ENCODE measurements around the gene PLEKHA4. TPM values are rescaled to one million over a fixed set of nuclear protein-coding genes. Genes with fewer than 3 reads are reported as not detected.
"Not testable (repeated sequence)": the region's sequence is repeated elsewhere in the genome, so short reads cannot be mapped to it uniquely, and the experiment has no call there.

The PLEKHA4 gene, protein sequence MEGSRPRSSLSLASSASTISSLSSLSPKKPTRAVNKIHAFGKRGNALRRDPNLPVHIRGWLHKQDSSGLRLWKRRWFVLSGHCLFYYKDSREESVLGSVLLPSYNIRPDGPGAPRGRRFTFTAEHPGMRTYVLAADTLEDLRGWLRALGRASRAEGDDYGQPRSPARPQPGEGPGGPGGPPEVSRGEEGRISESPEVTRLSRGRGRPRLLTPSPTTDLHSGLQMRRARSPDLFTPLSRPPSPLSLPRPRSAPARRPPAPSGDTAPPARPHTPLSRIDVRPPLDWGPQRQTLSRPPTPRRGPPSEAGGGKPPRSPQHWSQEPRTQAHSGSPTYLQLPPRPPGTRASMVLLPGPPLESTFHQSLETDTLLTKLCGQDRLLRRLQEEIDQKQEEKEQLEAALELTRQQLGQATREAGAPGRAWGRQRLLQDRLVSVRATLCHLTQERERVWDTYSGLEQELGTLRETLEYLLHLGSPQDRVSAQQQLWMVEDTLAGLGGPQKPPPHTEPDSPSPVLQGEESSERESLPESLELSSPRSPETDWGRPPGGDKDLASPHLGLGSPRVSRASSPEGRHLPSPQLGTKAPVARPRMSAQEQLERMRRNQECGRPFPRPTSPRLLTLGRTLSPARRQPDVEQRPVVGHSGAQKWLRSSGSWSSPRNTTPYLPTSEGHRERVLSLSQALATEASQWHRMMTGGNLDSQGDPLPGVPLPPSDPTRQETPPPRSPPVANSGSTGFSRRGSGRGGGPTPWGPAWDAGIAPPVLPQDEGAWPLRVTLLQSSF
- total RNA-seq, result 6.8 and 14.4 TPM in 2 replicates

DNA sequence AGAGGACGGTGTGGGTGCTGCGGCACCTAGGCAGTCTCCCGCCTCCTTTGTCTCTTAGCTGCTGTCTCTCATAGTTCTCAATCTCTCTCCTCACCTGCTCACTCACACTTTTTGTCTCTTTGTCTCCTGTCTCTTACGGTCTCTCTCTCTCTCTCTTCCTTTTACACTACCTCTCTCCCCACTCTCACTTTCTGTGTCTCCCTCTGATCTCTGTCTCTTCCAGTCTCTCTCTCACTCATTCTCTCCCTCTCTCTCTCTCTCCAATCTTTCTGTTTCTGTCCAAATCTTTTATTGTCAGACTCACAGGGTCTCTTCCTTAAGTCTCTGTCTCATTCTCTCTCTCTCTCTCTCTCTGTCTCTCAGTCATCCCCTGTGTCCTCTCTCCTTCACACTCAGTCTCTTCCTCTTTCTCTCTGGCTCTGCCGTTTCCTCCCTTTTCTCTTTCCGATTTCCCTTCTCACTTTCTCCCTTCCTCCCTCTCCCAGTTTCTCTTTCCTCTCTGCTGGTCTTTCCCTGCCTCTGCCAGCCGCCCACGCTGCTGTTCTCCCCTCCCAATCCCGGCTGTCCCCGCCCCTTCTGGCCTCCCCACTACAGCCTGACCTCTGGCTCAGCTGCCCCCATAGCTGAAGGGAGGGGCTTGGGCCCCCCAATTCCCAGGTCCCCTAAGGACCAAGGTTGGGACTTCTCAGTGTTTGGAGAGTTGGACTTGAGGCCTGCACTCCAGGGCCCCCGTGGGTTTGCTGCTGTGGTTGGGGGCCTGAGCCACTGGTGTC is at the start of gene PLEKHA4:
PLEKHA4 (minus strand) TSS at position 504 of the 773 bp plus-strand sequence. CDS start 997 bp downstream, outside the sequence.
- DNase-seq (ENCODE audit: low read depth), result peak; percentile 39

GRCh38 chr19:48918071-48918470 is 49.7 kb upstream of the PLEKHA4 start:
- no peak for DNase-seq (ENCODE audit: low read depth)

DNA sequence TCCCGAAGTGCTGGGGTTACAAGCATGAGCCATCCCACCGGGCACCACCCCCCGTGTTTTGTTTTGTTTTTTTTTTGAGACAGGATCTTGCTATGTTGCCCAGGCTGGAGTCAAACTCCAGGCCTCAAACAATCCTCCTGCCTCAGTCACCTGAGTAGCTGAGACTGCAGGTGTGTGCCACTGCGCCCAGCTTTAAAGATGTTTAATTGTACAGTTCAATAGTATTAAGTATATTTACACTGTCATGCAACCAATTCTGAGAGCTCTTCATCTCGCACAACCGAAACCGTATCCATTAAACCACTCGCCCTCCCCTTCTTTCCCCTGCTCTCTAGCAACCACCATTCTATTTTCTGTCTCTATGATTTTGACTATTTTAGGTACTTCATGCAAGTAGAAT is 47.3 kb upstream of the PLEKHA4 start:
- no peak for DNase-seq (ENCODE audit: low read depth)

- DNase-seq (ENCODE audit: low read depth), result no peak
Observed at GRCh38 chr19:48914181-48914580, 45.8 kb upstream of the PLEKHA4 start.

GRCh38 chr19:48913114-48913889 is 44.9 kb upstream of the PLEKHA4 start:
- DNase-seq (ENCODE audit: low read depth), result no peak

DNA sequence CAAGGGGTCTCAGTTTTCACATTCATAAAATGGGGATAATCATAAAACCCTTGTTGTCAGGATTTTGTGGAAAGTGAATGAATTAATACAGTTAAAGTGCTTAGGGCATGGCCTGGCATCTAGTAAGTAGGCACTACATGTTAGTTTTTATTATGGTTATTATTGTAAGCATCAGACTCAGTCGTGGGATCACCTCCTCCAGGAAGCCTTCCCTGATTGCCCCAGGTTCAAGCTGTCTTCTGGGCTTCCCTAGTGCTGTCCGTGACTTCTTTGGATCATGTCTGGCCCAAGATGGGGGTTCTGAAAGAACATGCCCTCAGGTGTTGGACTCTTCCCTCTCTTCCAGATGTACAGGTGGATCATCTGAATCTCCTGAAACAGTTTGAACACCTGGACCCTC is 42.4 kb upstream of the PLEKHA4 start:
- no peak for DNase-seq (ENCODE audit: low read depth)

- not testable (repeated sequence) for DNase-seq (ENCODE audit: low read depth)
Observed at GRCh38 chr19:48909424-48910077, 41.1 kb upstream of the PLEKHA4 start.

GRCh38 chr19:48907671-48908070 is 39.3 kb upstream of the PLEKHA4 start:
- DNase-seq (ENCODE audit: low read depth), result no peak

DNA sequence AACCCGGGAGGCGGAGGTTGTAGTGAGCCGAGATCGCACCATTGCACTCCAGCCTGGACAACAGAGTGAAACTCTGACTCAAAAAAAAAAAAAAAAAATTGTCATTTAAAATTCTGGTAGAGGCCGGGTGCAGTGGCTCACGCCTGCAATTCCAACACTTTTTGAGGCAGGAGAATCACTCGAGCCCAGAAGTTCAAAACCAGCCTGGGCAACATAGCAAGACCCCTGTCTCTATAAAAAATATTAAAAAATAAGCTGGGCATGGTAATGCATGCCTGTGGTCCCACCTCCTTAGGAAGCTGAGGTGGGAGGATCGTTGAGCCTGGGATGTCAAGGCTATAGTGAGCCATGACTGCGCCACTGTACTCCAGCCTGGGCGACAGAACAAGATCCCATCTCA is 37.9 kb upstream of the PLEKHA4 start:
- no peak for DNase-seq (ENCODE audit: low read depth)

DNA sequence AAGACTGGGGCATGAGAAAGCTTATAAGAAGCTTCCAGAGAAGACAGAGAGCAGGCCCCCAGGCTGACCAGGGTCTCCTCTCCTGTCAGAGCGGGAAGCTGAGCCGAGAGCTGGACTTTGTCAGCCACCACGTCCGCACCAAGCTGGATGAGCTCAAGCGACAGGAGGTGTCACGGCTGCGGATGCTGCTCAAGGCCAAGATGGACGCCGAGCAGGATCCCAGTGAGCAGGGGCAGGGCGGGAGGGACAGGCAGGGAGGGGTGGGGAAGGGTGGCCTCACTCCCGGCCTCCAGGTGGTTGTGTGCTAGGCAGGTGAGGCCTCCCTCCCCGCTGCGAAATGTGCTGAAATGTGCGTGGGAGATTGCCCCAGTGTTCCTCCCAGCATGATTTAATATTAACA is 37.2 kb upstream of the PLEKHA4 start:
- no peak for DNase-seq (ENCODE audit: low read depth)

DNA sequence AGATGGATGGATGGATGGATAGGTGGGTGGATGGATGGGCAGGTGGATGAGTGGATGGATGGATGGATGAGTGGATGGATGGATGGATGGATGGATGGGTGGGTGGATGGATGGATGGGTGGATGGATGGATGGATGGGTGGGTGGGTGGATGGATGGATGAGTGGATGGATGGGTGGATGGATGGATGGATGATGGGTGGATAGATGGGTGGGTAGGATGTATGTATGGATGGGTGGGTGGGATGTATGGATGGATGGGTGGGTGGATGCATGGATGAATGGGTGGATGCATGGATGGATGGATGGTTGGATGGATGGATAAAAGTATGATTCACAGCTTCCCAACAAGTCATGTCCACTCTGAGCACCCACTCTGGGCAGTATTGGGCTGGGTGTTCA is 35.4 kb upstream of the PLEKHA4 start:
- DNase-seq (ENCODE audit: low read depth), result not testable (repeated sequence)

GRCh38 chr19:48902291-48902690 is 33.9 kb upstream of the PLEKHA4 start:
- DNase-seq (ENCODE audit: low read depth), result not testable (repeated sequence)

DNA sequence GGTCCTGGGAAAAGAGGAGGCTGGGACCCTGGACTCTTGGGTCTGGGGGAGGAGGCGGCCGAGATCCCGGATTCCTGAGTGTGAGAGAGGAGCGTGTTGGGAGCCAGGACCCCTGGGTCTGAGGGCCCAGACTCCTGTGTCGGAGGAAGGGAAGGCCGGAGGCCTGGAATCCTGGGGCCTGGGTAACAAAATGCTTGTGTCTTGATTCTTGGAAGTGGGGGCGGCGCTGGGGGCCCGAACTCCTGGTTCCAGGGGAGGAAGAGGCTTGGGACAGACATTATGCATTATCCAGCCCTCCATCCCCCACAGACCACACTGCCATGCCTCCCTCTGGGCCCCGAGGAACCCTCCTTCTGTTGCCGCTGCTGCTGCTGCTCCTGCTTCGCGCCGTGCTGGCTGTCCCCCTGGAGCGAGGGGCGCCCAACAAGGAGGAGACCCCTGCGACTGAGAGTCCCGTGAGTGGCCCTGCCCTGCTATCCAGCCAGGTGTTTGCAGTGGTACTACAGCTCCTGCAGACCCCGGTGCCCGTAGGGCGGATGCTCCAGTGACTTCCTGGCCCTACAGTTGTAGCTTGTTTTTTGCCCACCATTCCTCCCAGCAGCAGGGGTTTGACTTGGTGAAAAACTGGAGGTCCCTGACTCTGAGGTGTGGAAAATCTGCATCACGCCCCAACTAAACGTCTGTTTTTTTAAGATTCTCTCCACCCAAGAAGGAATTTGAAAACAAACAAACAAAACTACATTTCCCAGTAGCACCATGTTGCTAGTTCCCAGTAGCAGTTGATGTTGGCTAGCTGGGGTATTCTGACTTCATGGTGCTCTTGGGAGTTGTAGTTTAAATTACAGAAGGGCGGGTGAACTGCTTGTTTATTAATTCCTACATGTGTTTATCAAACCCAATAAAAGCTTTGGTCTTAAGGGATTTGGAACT is 32.3 kb upstream of the PLEKHA4 start:
- peak; percentile 58 for DNase-seq (ENCODE audit: low read depth)

- DNase-seq (ENCODE audit: low read depth), result peak; percentile 95
Observed at GRCh38 chr19:48899781-48900476, 31.5 kb upstream of the PLEKHA4 start, which contains the start of gene NUCB1. NUCB1 (plus strand) TSS chr19:48900312; CDS start chr19:48900797, 485 bp downstream.

GRCh38 chr19:48899386-48899749 is 31.0 kb upstream of the PLEKHA4 start:
- not testable (repeated sequence) for DNase-seq (ENCODE audit: low read depth)

DNA sequence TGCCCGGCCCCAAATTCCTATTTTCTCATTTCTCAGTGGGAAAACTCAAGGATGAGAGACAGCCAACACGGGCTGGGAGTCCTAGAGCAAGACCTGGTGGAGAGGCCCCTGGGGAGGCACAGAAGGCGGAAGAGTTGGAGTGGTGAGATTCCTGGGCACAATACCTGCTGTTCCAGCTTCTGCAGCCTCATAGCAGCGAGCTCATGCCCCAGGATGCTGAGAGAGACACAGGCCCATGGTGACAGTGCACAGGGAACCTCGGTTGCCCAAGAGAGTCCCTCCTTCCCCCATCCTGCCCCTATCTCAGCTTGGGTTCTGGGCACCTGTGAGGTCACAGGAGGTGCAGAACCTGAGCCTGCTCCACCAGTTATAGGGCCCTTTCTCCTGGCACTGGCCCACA is 28.8 kb upstream of the PLEKHA4 start:
- no peak for DNase-seq (ENCODE audit: low read depth)

DNA sequence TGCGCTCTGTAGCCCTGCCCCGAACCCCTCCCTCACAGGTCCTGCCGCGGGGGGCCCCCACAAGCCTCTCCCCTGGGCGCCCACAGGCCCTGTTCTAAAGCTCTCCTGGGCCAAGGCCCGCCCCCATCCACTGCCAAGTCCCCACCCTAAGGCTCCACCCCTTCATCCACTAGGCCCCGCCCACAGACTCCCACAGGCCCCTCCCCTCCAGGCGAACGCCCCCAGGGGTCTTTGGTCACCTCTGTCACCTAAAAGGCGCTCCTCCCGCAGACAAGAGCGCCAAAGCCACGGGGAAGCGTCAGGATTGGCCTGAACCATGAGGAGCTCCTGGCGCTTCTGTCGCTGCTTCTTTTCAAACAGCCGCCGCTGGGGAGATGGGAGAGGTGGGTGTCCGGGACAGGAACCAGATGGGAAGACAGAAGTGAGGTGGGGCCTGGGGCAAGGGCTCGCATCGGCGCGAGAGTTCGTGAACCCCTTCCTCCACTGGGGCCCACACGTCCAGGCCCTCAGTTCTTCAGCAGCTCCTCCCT is 27.8 kb upstream of the PLEKHA4 start:
- DNase-seq (ENCODE audit: low read depth), result no peak

- DNase-seq (ENCODE audit: low read depth), result no peak
Observed at GRCh38 chr19:48895226-48895625, 26.8 kb upstream of the PLEKHA4 start.

DNA sequence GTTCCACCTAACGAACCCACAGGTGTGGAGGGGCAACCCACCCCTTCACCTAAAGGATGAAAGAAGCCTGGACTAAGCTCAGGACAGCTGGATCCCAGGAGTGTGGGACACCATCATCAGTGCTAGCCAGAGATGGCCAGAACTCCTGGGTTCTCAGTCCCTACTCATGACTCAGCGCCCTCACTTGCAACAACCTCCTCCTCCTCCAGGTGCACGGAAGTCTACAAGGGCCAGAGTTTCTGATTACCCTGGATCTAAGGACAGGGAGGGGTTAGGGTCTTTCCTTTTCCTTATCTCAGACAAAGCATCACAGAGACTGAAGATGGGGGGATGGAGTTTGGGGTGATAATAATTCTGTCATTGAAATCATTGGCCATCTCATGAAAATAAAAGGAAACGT is 22.1 kb upstream of the PLEKHA4 start:
- DNase-seq (ENCODE audit: low read depth), result no peak
